GM12878 (cell line): ENCODE measurements around the gene MGARP. TPM values are rescaled to one million over a fixed set of nuclear protein-coding genes. Genes with fewer than 3 reads are reported as not detected.
A peak's percentile ranks its signal among the peaks of the same experiment; 100 is the strongest.

Experiments used
- ATAC-seq: fragments of 200-7000 bp; cut with Tn5 transposase; 3 replicates; pipeline ENCODE4 v1.9.1; 2020; ENCODE audit warnings: mild to moderate bottlenecking, moderate library complexity
- BruUV-seq: library from RNA; stranded (reverse); fragments of 400-500 nt; replicated peaks from 2 replicates; lab custom pipeline; 2021; lab: Mats Ljungman, UMichigan
- CTCF ChIA-PET: fragments of 300-600 bp; sonication (Branson Sonifier 250); formaldehyde crosslinking; extraction: SDS; loops from one replicate; lab custom pipeline; 2021; ENCODE audit warnings: inconsistent platforms; lab: Yijun Ruan, JAX
- POLR2A ChIA-PET: fragments of 350-600 bp; formaldehyde crosslinking; extraction: SDS; loops from one replicate; lab custom pipeline; 2021; ENCODE audit warnings: inconsistent platforms; lab: Charles Lee
- RAD21 ChIA-PET: fragments of 300-600 bp; sonication (Branson Sonifier 250); formaldehyde crosslinking; loops from one replicate; lab custom pipeline; 2023; ENCODE audit warnings: antibody characterized with exemption; ENCODE audit not compliant: unreplicated experiment; lab: Charles Lee
- SMC1A ChIA-PET: fragments of 300-600 bp; sonication (Branson Sonifier 250); formaldehyde crosslinking; loops from one replicate; lab custom pipeline; 2023; ENCODE audit not compliant: unreplicated experiment, uncharacterized antibody; lab: Charles Lee
- DNase-seq: peaks from one replicate; pipeline ENCODE4 v3.0.0-alpha.2; 2011; ENCODE audit warnings: low read depth, low spot score
- FAIRE-seq: peaks from 3 replicates; lab custom pipeline; 2011; peaks lifted over from hg19 to GRCh38; lab: Jason Lieb, UNC
- H2AFZ ChIP-seq: 2 replicates; pipeline ENCODE4 v1.6.0; 2011; ENCODE audit warnings: low read depth, low read length, control low read depth; ENCODE audit not compliant: control insufficient read depth
- H3K27ac ChIP-seq: 2 replicates; pipeline ENCODE4 v1.5.1; 2011; ENCODE audit warnings: control low read depth; ENCODE audit not compliant: control insufficient read depth, insufficient read depth
- H3K27me3 ChIP-seq, 2 experiments: replicated peaks in 1 of 2; 2 replicates each; pipeline versions ENCODE4 v1.6.0 to v1.6.1; 2011; ENCODE audit warnings: low read length in 1 of 2; ENCODE audit not compliant: control insufficient read depth in 2 of 2, insufficient read depth in 2 of 2
- H3K36me3 ChIP-seq, 2 experiments: 2 replicates each; pipeline ENCODE4 v1.5.1; 2011; ENCODE audit warnings: low read length in 1 of 2; ENCODE audit not compliant: control insufficient read depth in 2 of 2, insufficient read depth in 2 of 2
- H3K4me1 ChIP-seq: 2 replicates; pipeline ENCODE4 v1.6.1; 2011; ENCODE audit warnings: mild to moderate bottlenecking, low read length, moderate library complexity, mixed read lengths; ENCODE audit not compliant: control insufficient read depth, insufficient read depth
- H3K4me2 ChIP-seq: 2 replicates; pipeline ENCODE4 v1.6.0; 2011; ENCODE audit warnings: control low read depth; ENCODE audit not compliant: control insufficient read depth, insufficient read depth
- H3K4me3 ChIP-seq: fragments of 200-600 bp; sonication (generic); 2 replicates; pipeline ENCODE4 v1.5.1; 2016
- H3K79me2 ChIP-seq: 2 replicates; pipeline ENCODE4 v1.6.0; 2011; ENCODE audit warnings: low read length; ENCODE audit not compliant: control insufficient read depth, insufficient read depth
- H3K9ac ChIP-seq: 2 replicates; pipeline ENCODE4 v1.8.0; 2011; ENCODE audit warnings: low read length, control low read depth, mixed read lengths; ENCODE audit not compliant: control insufficient read depth, insufficient read depth
- H3K9me3 ChIP-seq: replicated peaks from 3 replicates; pipeline ENCODE4 v1.5.1; 2011; ENCODE audit warnings: mild to moderate bottlenecking, low read length; ENCODE audit not compliant: control insufficient read depth, insufficient read depth
- H4K20me1 ChIP-seq: 2 replicates; pipeline ENCODE4 v1.6.0; 2011; ENCODE audit not compliant: control insufficient read depth, insufficient read depth
- CREM ChIP-seq: IDR thresholded peaks from 2 replicates; pipeline ENCODE4 v1.6.1; 2014; ENCODE audit warnings: antibody characterized with exemption, low read depth
- PAX5 ChIP-seq: IDR thresholded peaks from 2 replicates; pipeline ENCODE4 v1.6.1; 2011; ENCODE audit warnings: low read depth, low read length, borderline replicate concordance
- PKNOX1 ChIP-seq: fragments of 450-650 bp; IDR thresholded peaks from 2 replicates; pipeline ENCODE4 v1.6.1; 2016; ENCODE audit warnings: mild to moderate bottlenecking
- POLR2AphosphoS5 ChIP-seq: IDR thresholded peaks from 2 replicates; pipeline ENCODE4 v1.6.1; 2011; ENCODE audit warnings: mild to moderate bottlenecking, low read length, inconsistent platforms
- RAD51 ChIP-seq: fragments of 450-650 bp; IDR thresholded peaks from 2 replicates; pipeline ENCODE4 v1.6.1; 2016; ENCODE audit warnings: moderate library complexity, mild to moderate bottlenecking, inconsistent platforms
- in situ Hi-C: fragments of 300-500 bp; cut with MboI; formaldehyde crosslinking; loops from 9 replicates; pipeline ENCODE4 v1.14.3; 2018; ENCODE audit warnings: mixed read lengths
- intact Hi-C: fragments of 100-400 bp; cut with micrococcal nuclease; formaldehyde crosslinking; loops from one replicate; pipeline ENCODE4 v1.14.2; 2022; ENCODE audit not compliant: unreplicated experiment
- polyA plus RNA-seq, 11 experiments: library from polyadenylated mRNA; depleted of rRNA in 4 of 11; unstranded in 6 of 11; stranded (reverse) in 5 of 11; fragments of >200 nt; fragmentation: Nextera tagmentation in 4 of 11; fragmentation: Illumina TruSeq in 1 of 11; extraction: Ambion mirVana in 4 of 11; extraction: Trizol in 1 of 11; gene quantifications; 1 replicate in 1 of 11; 2 replicates in 10 of 11; pipeline versions ENCODE4 v1.2.1 to v1.2.3, GENCODE V29; 2011 to 2016; ENCODE audit warnings: inconsistent platforms in 2 of 11, missing spikeins in 2 of 11, low read depth in 1 of 11
- total RNA-seq, 4 experiments: library from RNA; depleted of rRNA in 3 of 4; stranded (reverse); fragments of >200 nt in 3 of 4; fragmentation: Illumina TruSeq in 1 of 4; extraction: Trizol in 1 of 4; gene quantifications; 2 replicates each; pipeline versions ENCODE4 v1.2.1 to v1.2.3, GENCODE V29; 2013 to 2021
- TF ChIP-seq, protein P1 (sequence below): fragments of 450-650 bp; IDR thresholded peaks from 2 replicates; pipeline ENCODE4 v1.6.1; 2017; ENCODE audit warnings: antibody characterized with exemption, mild to moderate bottlenecking, moderate library complexity

Gene MGARP
- total and polyA plus RNA-seq, 10 of the 15 experiments (the other 5 are each of a cell fraction or from before 2014, with no cell fraction given): 0.04 to 0.23 (median 0.08) TPM; not detected in 7

- TF ChIP-seq, protein P1, sequence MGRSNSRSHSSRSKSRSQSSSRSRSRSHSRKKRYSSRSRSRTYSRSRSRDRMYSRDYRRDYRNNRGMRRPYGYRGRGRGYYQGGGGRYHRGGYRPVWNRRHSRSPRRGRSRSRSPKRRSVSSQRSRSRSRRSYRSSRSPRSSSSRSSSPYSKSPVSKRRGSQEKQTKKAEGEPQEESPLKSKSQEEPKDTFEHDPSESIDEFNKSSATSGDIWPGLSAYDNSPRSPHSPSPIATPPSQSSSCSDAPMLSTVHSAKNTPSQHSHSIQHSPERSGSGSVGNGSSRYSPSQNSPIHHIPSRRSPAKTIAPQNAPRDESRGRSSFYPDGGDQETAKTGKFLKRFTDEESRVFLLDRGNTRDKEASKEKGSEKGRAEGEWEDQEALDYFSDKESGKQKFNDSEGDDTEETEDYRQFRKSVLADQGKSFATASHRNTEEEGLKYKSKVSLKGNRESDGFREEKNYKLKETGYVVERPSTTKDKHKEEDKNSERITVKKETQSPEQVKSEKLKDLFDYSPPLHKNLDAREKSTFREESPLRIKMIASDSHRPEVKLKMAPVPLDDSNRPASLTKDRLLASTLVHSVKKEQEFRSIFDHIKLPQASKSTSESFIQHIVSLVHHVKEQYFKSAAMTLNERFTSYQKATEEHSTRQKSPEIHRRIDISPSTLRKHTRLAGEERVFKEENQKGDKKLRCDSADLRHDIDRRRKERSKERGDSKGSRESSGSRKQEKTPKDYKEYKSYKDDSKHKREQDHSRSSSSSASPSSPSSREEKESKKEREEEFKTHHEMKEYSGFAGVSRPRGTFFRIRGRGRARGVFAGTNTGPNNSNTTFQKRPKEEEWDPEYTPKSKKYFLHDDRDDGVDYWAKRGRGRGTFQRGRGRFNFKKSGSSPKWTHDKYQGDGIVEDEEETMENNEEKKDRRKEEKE: no peak
- TF ChIP-seq CREM (no peak), POLR2AphosphoS5 (no peak), PAX5 (no peak)
- TF ChIP-seq, all 136 proteins: peak for 0
Observed at GRCh38 chr4:139319571-139319970, 39.5 kb upstream of the MGARP start (continued).

GRCh38 chr4:139317635-139318034 is 37.6 kb upstream of the MGARP start:
- ChIA-PET SMC1A (no interaction called here), POLR2A (no interaction called here), CTCF (no interaction called here), RAD21 (no interaction called here)
- ATAC-seq: no peak
- FAIRE-seq: no peak
- H3K79me2 ChIP-seq: peaks cover 95% of the 10 kb centered on the region
- peaks cover 0 to 2% of the 10 kb centered on the region in 2 experiments; a peak in 1 of 4 replicates for H3K36me3 ChIP-seq
- H2AFZ ChIP-seq: no peak overlapping the region
- TF ChIP-seq RAD51 (no peak), PKNOX1 (0 out of 2 replicates have a peak, but pooled peaks have one; percentile 14)
- no peaks in the 10 kb centered on the region; the same call in none of the 3 replicates for H3K9me3 ChIP-seq
- H3K27me3 ChIP-seq: no peaks in the 10 kb centered on the region
- no peak overlapping the region for H3K9ac ChIP-seq
- no peak overlapping the region for H3K4me3 ChIP-seq
- peaks cover 18% of the 10 kb centered on the region for H3K4me1 ChIP-seq
- no peak overlapping the region for H3K27ac ChIP-seq
- DNase-seq: no peak
- in situ Hi-C loops (loop anchor here (25.0 kb wide), 1 partner anchor 1105 kb away; no protein-coding TSS in a partner anchor), intact Hi-C loops (no loop called here)
- H3K4me2 ChIP-seq: no peak overlapping the region
- no peaks in the 10 kb centered on the region for H4K20me1 ChIP-seq
- BruUV-seq: no TSS peak
